ENCODE data around the gene DEF6.

DNA sequence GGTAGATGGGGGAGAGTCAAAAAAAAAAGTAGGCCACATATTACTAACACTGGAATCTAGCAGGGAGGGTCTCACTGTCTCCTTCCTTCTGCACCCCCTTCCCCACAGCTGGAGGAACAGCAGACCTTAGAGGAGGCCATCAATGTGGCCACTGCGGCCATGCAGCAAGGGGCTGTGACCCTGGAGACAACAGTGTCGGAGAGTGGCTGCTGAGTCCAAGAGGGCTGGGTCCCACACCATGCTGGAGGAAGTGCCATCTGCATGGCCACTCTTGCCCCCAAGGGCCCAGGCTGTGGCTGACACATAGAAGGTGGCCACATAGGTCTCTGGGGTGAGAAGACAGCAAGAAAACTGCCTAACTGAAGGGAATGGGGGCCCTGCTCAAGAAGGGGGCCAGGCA is 2.6 kb upstream of the DEF6 start:
- TF ChIP-seq GATA2 (IDR thresholded peaks at IDR 0.05; ENCODE audit: low read depth, low read length): no peak
- TF ChIP-seq GATA3 (IDR thresholded peaks at IDR 0.05; ENCODE audit: low read depth, low read length): no peak
